HG03196 (cell line): ENCODE measurements around the gene DPH7.
"Not testable (repeated sequence)": the region's sequence is repeated elsewhere in the genome, so short reads cannot be mapped to it uniquely, and the experiment has no call there.

ENCODE experiments used
- ATAC-seq: cut with Tn5 transposase; IDR thresholded peaks from one replicate; pipeline ENCODE4 v1.9.1; 2021; ENCODE audit not compliant: unreplicated experiment

Gene DPH7

DNA sequence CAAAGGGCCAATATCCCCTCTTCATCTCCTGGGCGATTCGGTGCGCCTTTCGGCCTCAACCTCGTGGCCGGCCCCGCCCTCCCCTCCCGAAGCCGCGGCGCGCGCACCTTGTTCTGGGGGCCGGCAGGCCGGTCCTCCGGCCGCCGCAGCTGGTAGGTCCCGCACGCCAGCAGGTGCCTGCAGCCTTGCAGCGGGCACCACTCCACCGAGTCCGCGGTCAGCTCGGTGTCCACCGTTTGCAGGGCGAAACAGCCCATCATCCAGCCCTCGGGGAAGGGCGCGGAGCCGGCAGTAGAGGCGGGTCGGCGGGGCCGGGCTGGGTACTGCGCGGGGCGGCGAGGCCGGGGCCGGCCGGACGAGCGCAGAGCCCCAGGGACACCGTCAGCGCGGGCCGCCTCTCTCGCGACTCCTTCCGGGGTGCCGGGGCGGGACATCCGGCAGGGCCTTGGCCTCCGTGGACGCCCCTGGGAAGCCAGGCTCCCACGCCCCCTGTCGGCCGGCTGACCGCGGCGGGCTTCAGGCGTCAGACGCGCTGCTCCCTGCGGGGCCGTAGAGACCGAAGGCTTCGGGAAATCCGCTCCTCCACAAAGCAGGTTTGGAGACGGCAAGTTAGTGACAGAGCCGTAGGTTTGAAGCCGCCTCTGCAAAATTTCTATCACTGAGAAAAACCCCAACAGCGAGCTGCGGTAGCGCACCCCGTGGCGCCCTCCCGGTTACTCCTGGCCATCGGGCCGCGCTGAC is at the start of gene DPH7:
DPH7 (minus strand) TSS at position 408 of the 741 bp plus-strand sequence; CDS start at position 260, 148 bp downstream.
- ATAC-seq = peak; percentile 83

DNA sequence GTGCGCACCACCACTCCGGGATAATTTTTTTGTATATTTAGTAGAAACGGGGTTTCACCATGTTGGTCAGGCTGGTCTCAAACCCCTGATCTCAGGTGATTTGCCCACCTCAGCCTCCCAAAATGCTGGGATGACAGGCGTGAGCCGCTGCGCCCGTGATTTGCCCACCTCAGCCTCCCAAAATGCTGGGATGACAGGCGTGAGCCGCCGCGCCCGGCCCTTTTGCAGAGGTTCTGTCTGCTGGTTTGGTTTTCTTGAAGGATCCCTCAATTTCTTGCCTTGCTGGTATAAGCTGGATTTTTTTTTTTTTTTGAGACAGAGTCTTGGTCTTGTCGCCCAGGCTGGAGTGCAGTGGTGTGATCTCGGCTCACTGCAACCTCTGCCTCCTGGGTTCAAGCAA is 48.7 kb upstream of the DPH7 start:
- not testable (repeated sequence) for ATAC-seq

DNA sequence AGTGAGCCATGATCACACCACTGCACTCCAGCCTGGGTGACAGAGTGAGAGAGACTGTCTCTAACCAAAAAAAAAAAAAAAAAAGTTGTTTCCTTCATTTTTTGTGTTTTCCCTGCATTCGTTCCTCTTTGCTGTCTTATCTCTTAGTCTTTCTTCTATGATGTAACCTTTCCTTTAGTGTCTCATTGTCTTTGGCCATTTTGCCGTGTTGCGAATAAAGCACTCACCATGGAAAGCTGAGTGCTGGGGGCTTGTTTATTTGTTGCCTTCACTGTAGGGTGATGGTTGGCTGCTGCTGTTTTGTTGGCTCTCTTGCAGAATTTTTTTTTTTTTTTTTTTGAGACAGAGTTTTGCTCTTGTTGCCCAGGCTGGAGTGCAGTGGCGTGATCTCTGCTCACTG is 47.7 kb upstream of the DPH7 start:
- no peak for ATAC-seq

DNA sequence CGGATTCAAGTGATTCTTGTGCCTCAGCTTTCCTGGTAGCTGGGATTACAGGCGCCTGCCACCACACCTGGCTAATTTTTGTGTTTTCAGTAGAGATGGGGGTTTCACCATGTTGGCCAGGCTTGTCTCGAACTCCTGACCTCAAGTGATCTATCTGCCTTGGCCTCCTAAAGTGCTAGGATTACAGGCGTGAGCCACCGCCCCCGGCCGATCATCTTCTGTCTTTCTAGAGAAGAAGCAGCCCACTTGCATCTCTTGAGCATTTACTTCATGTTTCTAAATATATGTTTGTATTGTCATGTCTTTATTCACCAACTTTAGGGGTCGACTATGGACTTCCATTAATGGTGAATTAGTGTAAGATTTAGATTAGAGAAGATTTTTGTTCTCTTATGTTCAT is 43.5 kb upstream of the DPH7 start:
- ATAC-seq = not testable (repeated sequence)

DNA sequence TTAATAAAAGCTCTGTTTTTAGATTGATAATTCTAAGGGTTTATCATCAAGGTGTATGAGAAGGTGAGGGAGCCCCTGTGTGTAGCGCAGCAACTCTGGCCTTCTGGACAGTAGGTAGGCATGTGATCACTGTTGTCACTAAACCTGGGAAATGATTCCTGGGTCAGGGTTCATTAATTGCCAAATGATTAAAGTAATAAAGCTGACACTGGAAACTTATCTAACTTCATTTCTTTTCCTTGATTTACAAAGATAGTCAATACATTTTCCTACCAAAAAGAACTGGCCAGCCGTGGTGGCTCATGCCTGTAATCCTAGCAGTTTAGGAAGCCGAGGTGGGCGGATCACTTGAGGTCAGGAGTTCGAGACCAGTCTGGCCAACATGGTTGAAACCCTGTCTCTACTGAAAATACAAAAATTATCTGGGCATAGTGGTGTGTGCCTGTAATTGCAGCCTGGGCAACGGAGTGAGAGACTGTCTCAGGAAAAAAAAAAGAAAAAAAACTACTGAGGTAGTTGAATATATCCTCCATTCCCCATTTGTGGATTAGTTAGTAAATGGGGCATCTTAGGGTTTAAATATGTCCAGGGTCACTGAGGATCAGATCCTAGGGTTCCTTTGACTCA is 42.5 kb upstream of the DPH7 start:
- no peak for ATAC-seq

DNA sequence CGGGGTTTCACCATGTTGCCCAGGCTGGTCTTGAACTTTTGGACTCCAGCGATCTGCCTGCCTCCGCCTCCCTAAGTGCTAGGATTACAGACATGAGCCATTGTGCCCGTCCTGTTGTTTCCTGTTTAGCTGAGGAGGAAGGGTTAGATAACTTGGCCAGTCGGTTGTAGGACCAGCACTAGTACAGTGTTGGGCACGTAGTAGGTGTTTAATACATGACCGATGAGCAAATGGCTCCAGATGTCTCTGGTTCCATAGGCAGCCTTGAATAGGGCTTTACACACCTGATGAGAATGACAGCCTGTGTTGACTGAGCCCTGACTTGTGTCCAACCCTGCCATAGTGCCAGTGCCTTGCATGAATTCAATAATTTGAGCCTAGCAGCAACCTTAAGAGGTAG is 41.9 kb upstream of the DPH7 start:
- no peak for ATAC-seq

DNA sequence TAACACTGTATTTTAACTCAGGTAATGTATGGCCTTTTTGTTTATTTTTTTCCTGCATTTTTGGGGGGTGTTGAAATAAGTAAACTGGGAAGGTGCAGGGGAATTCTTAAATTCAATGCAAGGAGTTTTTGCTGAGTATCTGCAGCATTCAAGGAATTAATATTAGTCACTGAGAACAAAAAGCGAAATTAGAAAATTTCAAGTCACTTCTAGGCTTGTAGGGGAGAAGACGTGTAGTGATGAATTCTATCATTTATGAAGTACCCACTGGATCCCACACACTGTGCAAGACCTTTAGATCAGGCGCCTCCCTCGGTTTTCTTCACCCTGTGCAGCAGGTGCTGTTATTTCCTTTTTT is 41.3 kb upstream of the DPH7 start:
- ATAC-seq = no peak

DNA sequence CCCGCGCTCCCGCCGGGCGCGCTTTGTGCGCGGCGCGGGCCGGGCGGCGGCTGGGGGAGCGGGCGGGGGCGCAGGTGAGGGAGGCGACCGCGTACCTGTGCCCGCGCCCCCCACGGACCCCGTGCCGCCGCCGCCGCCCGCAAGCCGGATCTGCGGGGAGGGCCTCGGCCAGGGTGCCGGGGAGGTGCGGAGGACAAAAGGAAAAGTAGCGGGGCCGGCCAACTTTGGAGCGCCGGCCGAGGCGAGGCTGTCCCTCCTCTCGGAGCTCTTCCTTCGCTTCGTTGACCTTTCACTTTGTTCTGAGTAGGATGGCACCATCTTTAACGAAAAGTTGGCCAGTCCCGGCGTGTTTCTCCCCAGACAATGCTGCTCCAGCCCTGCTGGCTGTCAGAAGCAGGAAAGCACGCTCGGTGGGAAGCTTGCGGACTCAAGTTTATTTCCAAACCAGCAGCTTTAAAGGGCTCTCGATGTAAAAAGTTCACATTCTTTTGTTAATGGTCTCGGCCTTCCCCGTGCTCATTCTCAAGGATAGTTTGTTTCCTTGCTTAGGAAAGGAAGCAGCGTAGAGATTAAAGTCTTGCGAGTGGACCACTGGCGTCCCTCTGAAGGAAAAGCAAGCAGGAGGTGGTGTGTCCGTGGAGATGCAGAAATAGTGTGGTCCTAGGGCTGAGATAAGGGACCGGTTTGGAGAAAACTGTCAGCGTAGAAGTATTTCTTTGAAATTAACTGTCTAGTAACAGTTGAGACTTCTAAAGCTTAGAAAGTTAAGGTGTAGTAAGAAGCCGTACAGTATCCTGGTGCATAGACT is 40.7 kb upstream of the DPH7 start:
- peak; percentile 17 for ATAC-seq

DNA sequence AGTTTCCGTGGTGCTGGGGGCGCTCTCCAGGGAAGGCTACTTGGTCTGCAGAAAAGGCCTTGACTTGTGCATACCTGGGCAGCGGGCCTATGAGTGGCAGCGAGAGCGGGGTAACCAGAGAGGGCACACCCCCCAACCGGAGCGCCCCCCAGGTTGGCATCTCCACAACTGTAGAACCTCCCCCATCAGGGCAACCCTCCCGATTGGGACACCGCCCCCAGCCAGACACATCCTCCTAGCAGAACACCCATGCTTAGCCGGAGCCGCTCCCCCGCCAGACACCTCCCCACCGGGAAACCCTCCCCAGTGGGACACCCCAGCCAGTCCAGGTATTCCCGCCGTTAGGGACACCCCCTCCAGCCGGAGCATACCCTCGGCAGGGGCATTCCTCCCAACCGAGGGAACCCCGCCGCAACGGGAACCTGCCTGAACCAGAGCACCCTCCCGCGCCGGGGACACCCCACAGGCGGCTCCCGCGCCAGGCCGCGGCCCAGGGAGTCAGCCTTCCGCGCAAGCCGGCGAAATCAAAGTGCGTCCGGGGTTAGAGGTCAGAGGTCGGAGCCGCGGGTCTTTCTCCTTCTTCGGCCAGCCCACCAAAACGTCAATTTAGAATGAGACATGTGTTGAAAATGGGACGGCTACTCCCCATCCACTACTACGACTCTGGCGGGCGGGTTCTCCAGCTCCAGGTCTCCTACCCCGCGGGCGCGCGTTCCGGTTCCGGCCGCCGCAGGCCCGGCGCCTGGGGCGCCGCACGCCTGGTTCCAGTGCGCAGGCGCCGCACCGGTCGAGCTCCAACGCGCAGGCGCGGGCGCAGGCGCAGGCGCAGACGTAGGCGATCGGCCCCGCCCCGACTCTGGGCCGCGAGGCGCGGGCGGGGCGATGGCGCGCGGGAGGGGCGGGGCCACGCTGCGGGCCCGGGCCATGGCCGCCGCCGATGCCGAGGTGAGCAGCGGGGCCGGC is 39.7 kb upstream of the DPH7 start, which contains the start of gene EHMT1:
EHMT1 (plus strand) TSS at position 901 of the 963 bp plus-strand sequence; CDS start at position 925, 24 bp downstream.
- peak; percentile 59 for ATAC-seq

DNA sequence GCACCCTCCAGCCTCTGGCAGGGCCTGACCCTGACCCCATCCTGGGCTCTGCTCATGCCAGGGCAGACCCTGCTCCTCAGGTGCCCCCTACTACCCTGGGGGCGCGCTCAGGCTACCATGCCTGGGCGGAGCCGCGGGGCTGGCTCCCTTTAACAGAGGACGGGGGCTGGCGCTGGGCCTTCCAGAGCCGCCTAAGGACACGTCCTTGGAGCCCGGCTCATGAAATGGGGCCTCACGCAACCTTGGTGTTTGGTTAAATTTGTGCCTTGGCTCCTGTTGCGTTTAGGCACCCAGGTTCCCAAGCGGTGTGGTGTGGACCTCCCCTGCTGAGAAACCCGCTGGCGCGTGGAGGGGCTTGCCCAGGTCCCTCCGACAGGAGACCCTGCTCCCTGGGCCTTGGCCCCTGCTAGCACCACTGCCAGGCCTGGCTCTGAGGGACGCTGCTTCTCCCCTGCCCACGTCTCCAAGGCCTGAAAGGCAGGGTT is 36.7 kb upstream of the DPH7 start:
- ATAC-seq = no peak

DNA sequence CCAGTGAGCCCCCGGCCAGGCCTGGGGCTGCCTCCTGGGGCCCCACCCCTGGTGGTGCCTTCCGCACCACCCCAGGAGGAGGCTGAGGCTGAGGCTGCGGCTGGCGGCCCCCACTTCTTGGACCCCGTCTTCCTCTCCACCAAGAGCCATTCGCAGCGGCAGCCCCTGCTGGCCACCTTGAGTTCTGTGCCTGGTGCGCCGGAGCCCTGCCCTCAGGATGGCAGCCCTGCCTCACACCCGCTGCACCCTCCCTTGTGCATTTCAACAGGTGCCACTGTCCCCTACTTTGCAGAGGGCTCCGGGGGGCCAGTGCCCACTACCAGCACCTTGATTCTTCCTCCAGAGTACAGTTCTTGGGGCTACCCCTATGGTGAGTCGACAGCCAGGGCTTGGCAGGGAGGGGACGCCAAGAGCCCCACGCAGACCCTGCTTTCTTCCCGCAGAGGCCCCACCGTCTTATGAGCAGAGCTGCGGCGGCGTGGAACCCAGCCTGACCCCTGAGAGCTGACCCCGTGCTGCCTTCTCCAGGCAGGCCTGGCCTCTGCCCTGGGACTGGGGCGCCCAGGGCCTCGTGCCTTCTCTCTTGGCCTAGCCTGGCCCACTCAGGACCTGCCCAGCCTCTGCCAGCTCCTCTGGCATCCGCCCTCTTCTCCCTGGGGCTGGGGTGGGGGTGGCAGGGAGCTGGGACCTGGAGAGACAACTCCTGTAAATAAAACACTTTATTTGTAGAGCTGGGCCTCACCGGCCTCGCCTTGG is 36.1 kb upstream of the DPH7 start:
- no peak for ATAC-seq

DNA sequence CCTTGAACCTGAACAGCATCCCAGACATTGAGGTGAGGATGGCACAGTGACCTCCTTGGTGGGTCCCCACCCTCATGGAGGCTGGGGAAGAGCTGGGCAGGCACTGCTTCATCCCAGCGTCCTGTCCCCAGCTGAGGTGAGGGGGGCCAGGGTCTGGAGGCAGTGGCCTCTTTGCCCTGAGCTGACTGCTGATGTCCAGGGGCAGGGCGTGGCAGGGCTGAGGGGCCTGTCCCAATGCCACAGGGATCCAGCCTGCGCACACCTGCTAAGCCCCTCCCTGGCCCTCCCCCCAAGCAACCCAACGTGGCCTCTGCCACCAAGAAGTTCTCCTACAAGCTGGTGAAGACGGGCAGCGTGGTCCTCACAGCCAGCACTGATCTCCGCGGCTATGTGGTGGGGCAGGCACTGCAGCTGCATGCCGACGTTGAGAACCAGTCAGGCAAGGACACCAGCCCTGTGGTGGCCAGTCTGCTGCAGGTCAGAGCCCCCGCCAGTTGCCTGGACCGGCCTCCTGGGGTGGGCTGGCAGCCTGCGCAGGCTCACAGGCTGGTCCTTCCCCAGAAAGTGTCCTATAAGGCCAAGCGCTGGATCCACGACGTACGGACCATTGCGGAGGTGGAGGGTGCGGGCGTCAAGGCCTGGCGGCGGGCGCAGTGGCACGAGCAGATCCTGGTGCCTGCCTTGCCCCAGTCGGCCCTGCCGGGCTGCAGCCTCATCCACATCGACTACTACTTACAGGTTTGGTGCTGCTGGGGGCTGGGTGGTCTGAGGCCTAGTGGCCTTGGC is 35.2 kb upstream of the DPH7 start:
- ATAC-seq = no peak

DNA sequence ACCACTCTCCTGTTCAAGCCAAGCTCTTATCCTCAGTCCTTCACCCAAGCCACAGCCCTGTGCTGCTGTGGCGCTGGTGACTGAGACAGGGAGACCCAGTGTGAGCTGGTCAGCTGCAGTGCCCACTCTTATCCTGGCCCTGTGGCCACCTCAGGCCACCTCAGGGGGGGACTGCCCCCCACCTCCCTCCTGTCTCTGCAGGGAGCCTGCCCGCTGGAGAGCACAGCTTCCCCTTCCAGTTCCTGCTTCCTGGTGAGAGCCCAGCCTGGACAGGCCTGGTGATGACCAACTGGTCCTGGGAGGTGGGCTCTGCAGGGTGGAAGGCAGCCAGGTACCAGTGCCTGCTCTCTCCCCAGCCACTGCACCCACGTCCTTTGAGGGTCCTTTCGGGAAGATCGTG is 34.5 kb upstream of the DPH7 start:
- no peak for ATAC-seq

DNA sequence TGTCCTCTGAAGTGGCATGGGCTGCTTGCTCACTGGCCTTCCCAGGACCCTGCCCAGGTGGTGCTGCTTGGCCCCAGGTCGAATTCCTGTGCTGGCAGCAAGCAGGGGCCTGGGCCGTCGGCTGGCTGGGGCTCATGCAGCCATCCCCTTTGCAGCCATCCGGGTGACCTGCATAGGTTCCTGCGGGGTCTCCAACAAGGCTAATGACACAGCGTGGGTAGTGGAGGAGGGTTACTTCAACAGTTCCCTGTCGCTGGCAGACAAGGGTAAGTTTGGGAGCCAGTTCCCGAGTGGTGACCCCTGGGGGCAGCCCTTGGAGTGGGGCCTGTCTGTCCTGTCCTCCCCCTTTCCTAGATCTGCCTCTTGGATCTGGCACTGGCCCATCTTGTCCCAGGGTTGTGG is 34.0 kb upstream of the DPH7 start:
- no peak for ATAC-seq

DNA sequence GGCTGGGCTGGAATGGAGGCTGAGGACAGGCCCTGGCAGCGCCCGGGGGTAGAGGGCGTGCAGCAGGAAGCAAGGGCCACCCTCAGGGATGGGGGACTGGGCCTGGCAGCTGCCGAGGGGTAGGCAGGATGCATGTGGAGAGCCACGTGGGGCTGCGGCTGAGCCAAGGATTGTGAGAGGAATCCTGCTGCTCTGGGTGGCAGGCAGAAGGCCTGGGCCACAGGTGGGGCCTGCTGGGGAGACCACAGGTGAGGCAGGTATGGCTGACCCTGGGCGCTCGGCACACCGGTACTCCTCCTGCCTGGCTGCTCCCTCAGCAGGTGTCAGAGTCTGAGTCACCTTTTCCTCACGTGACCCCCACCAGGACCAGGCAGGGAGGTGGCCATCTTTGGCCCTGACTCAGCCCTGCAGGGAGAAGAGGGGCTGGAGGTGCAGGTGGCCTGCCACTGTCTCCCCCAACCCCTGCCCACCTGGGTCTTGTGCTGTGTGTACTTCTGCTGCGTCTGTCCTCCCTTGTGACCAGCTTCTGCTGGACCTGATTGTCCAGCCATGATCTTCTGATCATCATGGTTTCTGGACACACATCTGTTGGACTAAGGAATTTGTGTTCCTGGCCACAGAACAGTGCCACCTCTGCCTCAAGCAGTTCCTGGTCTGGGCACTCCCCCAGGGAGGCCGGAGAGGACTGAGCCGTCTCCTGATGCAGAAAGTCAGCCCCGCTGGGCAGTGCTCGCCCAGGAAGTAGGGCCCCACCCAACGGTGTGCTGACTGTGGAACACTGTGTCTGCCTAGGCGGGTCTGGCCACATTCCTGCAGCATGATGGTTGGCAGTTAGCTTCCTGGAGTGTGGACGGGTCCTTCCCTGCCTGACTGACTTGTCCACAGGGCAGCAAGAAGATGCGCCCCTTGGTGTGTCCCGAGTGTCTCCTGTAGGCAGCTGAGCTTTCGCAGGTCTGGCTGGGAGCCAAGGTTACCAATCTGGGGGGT is 33.2 kb upstream of the DPH7 start:
- no peak for ATAC-seq

DNA sequence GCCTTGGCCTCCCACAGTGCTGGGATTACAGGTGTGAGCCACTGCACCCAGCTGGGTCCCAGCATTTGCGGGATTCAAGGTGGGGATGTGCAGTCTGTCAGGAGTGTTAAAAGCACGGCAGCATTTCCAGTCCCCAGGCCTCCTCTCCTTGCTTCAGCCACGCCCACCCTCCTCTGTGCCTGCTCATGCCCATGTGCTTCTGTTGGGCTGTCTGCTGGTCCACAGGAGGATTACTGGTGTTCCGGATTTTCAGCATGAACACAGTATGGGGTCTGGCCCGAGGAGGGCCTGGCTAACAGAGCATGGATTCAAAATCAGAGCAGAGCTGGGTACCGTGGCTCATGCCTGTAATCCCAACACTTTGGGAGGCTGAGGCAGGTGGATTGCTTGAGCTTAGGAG is 32.2 kb upstream of the DPH7 start:
- ATAC-seq = no peak

DNA sequence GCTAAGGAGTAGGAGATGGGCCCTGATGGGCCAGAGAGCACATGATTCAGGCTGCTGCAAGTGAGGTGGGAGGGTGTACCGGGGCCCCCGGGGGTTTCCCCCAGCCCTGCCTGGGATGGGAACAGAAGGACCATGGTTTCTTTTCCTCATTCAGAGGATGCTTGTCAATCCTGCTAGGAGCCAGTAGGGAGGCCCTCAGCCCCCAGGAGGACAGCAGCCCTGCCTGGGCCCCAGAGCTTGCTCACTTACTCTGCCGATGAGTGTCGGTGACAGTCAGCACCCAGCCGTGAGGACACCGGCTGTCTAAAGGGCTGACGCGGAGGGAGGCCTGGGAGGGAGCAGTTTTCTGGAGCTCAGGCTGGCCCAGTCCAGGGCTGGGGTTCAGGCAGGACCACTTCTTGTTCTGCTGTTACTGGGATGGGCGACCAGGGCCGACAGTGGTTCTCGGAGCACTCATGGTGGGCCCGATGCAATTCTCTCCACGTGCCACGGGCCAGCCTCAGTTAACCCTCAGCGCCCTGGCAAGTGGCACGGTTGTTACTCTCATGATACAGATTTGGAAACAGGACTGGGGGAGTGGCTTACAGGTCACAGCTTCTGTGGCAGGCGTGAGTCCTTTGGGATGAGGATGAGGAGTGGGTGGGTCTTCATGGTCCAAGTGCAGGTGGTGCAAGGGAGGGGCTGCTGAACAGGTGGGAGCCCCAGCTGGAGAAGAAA is 28.6 kb upstream of the DPH7 start:
- no peak for ATAC-seq
